ENCODE measurements around the gene BCKDHB.
"Not testable (repeated sequence)": the region's sequence is repeated elsewhere in the genome, so short reads cannot be mapped to it uniquely, and the experiment has no call there.

The BCKDHB gene

GRCh38 chr6:80289727-80290126 lies 183.3 kb downstream of the BCKDHB start:
- TF ChIP-seq, protein P1, sequence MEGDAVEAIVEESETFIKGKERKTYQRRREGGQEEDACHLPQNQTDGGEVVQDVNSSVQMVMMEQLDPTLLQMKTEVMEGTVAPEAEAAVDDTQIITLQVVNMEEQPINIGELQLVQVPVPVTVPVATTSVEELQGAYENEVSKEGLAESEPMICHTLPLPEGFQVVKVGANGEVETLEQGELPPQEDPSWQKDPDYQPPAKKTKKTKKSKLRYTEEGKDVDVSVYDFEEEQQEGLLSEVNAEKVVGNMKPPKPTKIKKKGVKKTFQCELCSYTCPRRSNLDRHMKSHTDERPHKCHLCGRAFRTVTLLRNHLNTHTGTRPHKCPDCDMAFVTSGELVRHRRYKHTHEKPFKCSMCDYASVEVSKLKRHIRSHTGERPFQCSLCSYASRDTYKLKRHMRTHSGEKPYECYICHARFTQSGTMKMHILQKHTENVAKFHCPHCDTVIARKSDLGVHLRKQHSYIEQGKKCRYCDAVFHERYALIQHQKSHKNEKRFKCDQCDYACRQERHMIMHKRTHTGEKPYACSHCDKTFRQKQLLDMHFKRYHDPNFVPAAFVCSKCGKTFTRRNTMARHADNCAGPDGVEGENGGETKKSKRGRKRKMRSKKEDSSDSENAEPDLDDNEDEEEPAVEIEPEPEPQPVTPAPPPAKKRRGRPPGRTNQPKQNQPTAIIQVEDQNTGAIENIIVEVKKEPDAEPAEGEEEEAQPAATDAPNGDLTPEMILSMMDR (IDR thresholded peaks at IDR 0.05; ENCODE audit: poor library complexity, severe bottlenecking), result no peak
- DNase-seq (ENCODE audit: low spot score) (no peak), ATAC-seq (ENCODE audit: low read depth) (no peak)
- no peak overlapping the region for H3K4me3 ChIP-seq (ENCODE audit: severe bottlenecking)
- H3K9me3 ChIP-seq (ENCODE audit: severe bottlenecking), result no peaks in the 10 kb centered on the region
- H3K36me3 ChIP-seq (ENCODE audit: low read depth), result no peaks in the 10 kb centered on the region
- H3K4me1 ChIP-seq (ENCODE audit: insufficient read depth, poor library complexity, severe bottlenecking), result no peaks in the 10 kb centered on the region
- no peak overlapping the region for H3K27ac ChIP-seq (ENCODE audit: poor library complexity, severe bottlenecking)
- no peaks in the 10 kb centered on the region for H3K27me3 ChIP-seq (ENCODE audit: insufficient read depth, poor library complexity, severe bottlenecking)

- not testable (repeated sequence) for DNase-seq (ENCODE audit: low spot score); H3K27ac ChIP-seq (ENCODE audit: poor library complexity, severe bottlenecking); H3K4me1 ChIP-seq (ENCODE audit: insufficient read depth, poor library complexity, severe bottlenecking); ATAC-seq (ENCODE audit: low read depth); H3K36me3 ChIP-seq (ENCODE audit: low read depth); H3K9me3 ChIP-seq (ENCODE audit: severe bottlenecking); H3K27me3 ChIP-seq (ENCODE audit: insufficient read depth, poor library complexity, severe bottlenecking); H3K4me3 ChIP-seq (ENCODE audit: severe bottlenecking)
These were observed 188.1 kb downstream of the BCKDHB start for GRCh38 chr6:80294531-80294930.

DNA sequence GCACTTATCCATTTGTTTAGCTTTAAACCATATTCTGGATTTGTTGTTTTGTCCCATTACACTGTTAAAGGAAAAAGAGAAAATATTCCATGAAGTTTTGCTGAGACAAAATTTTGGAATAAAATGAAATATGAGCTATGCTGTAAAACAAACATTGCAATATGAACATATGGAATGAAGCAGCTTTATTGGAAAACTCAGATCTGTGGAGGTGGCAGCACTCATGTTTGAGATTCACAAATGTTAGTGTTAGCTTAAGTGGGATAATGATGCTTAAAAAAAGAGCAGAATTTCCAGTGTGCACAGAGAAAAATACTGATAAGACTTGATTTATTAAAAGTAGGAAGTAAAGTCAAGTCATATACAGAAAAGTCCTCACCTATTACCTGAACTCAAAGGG lies 196.2 kb downstream of the BCKDHB start:
- Histone ChIP-seq H3K36me3 (ENCODE audit: low read depth) (no peaks in the 10 kb centered on the region), H3K4me3 (ENCODE audit: severe bottlenecking) (no peak overlapping the region), H3K27me3 (ENCODE audit: insufficient read depth, poor library complexity, severe bottlenecking) (no peaks in the 10 kb centered on the region), H3K4me1 (ENCODE audit: insufficient read depth, poor library complexity, severe bottlenecking) (no peaks in the 10 kb centered on the region), H3K9me3 (ENCODE audit: severe bottlenecking) (no peaks in the 10 kb centered on the region), H3K27ac (ENCODE audit: poor library complexity, severe bottlenecking) (no peak overlapping the region)
- DNase-seq (ENCODE audit: low spot score), result no peak
- no peak for ATAC-seq (ENCODE audit: low read depth)
- TF ChIP-seq, protein P1 (IDR thresholded peaks at IDR 0.05; ENCODE audit: poor library complexity, severe bottlenecking), result no peak

DNA sequence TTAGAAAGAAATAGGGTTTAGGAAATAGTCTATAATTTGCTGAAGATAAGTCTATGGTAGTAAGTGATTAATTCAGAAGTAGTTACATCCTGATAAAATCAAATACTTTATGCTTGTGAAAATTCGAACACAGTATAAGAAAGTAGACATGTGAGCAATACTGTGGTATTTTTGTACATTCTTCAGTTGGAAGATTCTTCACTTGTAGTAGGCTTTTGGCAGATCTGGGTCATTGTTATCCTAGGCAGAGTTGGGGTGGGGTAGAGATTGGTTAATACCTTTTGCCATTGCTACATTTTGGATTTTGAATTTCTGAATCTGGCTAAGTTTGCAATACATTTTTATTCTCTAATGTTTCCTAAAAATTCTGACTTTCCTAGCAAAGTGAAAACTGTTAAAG lies 197.5 kb downstream of the BCKDHB start:
- H3K4me3 ChIP-seq (ENCODE audit: severe bottlenecking), result no peak overlapping the region
- H3K9me3 ChIP-seq (ENCODE audit: severe bottlenecking), result no peaks in the 10 kb centered on the region
- H3K4me1 ChIP-seq (ENCODE audit: insufficient read depth, poor library complexity, severe bottlenecking), result no peaks in the 10 kb centered on the region
- ATAC-seq (ENCODE audit: low read depth) (no peak), DNase-seq (ENCODE audit: low spot score) (no peak)
- H3K27me3 ChIP-seq (ENCODE audit: insufficient read depth, poor library complexity, severe bottlenecking), result no peaks in the 10 kb centered on the region
- no peaks in the 10 kb centered on the region for H3K36me3 ChIP-seq (ENCODE audit: low read depth)
- TF ChIP-seq, protein P1 (IDR thresholded peaks at IDR 0.05; ENCODE audit: poor library complexity, severe bottlenecking), result no peak
- H3K27ac ChIP-seq (ENCODE audit: poor library complexity, severe bottlenecking), result no peak overlapping the region

DNA sequence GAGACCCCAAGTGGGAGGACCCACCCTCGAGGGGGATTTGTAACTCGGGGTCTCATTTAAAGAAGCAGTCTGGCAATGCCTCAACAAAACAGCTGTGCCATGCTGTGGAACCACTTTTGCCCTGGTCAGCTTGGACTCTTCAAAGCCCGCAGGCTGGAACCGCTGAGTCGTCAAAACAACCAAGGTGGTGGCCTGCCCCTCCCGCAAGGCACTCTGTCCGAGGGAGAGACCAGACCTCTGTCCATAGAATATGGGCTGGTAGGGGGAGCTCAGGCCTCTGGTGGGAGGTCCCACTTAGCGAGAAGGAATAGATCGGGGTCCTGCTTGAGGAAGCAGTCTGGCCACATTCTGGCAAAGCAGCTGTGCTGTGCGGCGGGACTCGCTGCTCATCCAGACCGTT lies 208.1 kb downstream of the BCKDHB start:
- TF ChIP-seq, protein P1 (IDR thresholded peaks at IDR 0.05; ENCODE audit: poor library complexity, severe bottlenecking), result no peak
- H3K9me3 ChIP-seq (ENCODE audit: severe bottlenecking), result no peaks in the 10 kb centered on the region
- H3K27ac ChIP-seq (ENCODE audit: poor library complexity, severe bottlenecking), result no peak overlapping the region
- ATAC-seq (ENCODE audit: low read depth) (no peak), DNase-seq (ENCODE audit: low spot score) (no peak)
- no peaks in the 10 kb centered on the region for H3K27me3 ChIP-seq (ENCODE audit: insufficient read depth, poor library complexity, severe bottlenecking)
- no peaks in the 10 kb centered on the region for H3K36me3 ChIP-seq (ENCODE audit: low read depth)
- no peak overlapping the region for H3K4me3 ChIP-seq (ENCODE audit: severe bottlenecking)
- no peaks in the 10 kb centered on the region for H3K4me1 ChIP-seq (ENCODE audit: insufficient read depth, poor library complexity, severe bottlenecking)
